Superior temporal gyrus (tissue), 1 donor: Measurements from ENCODE around the gene C4orf36.

ENCODE experiments used
- DNase-seq: peaks from one replicate; pipeline ENCODE4 v3.0.0-alpha.2; 2016; ENCODE audit errors: extremely low spot score

C4orf36 gene, protein sequence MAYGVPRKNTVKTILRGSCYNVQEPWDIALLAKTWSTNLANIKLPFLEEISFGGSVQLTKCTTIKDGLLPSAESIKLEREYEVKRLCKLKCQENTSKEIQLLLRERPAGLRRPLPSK

DNA sequence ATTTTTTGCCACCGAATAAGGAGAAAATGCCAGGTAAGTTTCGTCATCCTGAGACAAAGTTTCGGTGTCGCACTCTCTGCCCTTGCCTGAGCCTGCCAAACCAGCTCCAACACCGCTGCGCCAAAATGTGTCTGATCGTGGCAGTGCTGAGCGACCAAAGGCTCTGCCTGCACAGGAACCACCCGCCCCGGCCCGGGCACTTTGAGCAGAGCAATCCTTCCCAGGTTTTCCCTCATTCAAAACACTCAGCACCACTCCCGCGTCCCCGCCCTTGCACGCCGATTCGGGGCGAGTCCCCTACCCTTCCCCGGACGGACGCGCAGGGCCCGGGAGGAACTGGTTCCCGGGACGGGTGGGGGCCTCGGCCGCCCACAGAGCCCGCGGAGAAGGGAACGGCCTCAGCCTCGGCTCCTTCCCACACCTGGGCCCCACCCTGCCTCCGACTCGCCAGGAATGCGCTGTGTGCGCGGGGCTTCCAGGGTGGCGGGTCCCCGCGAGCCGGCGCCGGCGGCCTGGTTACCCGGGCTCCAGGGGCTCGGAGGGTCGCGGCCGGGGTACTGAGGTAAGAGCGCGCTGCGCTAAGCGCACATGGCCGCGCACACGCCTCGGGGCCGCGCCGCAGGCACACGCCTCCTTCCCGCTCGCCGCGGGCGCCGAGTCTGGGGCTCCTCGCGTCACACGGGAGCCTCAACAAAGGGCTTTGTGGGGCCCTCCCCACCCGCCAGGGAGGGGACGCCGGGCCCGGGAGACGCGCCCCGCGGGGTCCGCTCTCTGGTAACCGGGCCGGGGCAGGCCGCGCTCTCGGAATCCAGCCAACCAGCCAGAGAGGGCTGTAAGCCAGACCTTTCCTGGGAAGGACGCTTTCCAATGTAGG is at the start of gene C4orf36:
TSS of gene C4orf36 (minus strand) at position 661 of the 874 bp plus-strand sequence. CDS start 902 bp downstream, outside the sequence.
- peak; percentile 60 for DNase-seq

DNA sequence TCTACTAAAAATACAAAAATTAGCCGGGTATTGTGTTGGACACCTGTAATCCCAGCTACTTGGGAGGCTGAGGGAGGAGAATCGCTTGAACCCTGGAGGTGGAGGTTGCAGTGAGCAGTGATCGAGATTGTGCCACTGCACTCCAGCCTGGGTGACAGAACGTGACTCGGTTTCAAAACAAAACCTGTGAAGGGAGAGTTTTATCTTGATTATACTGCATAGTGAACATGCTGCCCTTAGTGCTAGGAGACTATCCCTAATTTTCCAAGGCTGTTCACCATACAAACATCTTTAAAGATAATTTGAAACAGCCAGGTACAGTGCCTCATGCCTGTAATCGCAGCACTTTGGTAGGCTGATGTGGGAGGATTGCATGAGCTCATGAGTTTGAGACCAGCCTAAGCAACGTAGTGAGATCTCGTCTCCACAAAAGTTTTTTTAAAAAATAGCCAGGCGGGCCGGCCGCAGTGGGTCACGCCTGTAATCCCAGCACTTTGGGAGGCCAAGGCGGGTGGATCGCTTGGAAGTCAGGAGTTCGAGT is 48.8 kb upstream of the C4orf36 start:
- no peak for DNase-seq

DNA sequence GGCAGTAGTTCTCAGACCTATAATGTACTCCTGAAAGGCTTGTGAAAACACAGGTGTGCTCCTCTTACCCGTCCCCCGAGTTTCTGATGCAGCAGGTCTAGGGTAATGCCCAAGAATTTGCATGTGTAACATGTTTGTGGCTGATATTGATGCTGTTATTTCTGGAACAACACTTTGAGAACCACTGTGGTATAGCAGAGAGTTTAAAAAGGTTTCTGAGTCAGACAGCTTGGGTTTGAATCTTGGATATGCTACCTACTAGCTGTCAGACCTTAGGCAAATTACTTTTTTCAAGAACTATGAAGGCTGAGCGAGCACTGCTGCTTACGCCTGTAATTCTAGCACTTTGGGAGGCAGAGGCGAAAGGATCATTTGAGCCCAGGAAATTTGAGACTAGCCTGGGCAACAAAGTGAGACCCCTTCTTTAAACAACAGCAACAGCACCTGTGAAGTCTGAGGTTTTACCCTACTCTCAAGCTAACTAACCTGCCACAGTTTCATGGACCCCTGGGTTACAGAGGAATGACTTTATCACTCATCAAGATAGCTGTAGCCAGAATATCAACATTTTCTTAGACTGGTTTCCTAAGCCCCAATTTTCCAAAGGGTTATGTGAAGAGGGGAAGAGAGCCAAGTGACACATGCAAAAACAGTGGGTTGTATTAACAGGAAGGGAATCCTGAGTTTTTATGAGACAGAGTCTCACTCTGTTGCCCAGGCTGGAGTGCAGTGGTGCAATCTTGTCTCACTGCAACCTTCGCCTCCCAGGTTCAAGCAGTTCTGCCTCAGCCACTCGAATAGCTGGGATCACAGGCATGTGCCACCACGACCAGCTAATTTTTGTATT is 47.7 kb upstream of the C4orf36 start:
- DNase-seq = no peak

DNA sequence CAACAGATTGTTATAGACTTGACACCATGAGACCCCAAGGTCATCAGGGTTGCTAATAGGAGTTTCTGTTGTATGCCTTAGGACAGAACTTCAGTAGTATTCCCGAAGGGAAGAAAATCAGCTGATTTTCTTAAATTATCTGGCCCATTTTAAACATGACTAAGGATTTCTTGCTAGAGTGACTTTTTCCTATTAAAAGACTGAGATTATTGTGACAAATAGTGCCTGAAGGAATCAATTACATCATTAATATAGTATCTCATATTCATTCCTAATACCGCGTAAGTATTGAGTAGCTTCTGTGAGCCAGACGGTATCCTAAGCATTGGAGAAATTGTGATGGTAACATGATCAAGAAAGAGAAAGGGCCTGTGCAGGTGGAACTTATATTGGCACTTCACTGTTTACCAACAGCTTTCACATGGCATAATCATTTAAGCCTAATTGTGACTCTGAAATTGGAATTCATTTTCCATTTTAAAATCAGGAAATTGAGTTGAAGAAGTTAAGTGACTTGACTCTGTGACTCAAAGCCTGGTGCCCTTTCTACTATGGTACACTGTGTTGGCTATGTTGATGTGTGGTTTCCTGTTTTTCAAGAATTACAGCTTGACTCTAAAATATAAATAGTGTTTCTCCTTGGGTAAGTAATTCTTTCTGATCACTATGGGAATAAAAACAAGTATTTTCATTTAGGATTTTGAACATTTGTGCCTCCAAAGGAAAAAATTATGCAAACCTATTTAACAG is 46.7 kb upstream of the C4orf36 start:
- no peak for DNase-seq

DNA sequence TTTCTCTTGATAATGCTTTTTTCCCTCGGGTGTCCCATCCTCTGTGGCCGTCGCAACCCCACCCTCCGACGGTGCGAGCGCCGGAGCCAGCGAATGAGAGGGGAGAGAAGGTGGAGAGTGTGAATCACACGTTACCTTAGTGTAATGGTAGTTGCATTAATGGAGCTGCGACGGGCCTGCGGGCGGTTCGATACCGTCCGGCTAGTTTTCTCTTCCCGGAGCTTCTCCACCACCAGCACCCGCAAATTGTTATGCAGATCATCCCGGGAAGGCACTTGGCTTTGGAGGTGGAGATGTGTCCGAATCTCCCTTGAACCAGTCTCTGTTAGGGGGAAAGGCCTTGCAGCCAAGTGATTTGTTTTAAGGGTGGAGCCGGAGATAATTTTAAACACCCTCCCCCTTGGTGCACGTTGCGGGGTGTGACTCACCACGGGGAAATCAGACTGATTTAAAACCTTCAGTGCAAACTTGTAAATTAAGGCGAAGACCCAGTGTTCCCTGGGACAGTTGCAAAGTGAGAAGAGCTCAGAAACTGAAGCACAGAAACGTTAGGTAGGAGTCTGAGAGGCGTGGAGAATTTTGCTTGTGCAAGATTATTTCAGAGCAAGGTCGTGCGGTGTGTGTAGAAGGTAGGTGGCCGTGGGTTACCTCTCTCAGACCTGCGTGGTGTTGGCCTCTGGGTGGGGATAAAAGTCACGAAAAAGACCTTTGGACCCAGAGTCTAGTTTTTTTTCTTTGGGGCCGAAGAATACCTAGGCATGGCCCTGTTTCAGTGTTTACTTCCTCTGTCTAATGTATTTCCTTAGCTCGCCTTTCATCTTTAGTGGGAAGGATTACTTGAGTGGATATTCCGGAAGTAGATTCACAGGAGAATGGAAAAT is 43.9 kb upstream of the C4orf36 start:
- DNase-seq = no peak

DNA sequence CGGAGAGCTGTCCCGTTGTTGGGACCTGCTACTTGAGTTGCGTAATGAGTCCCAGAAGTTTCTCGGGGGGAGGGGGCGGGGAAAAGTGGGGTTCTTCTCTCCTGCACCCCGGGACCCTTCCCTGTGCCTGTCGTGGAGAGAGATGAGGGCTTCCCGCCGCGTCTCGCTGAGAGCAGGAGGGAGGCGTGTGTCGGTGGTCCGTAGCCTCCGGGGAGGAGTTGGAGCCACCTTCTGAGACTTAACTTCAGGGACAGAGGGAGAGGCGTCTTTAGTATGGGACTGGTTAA is 43.3 kb upstream of the C4orf36 start:
- DNase-seq = no peak

DNA sequence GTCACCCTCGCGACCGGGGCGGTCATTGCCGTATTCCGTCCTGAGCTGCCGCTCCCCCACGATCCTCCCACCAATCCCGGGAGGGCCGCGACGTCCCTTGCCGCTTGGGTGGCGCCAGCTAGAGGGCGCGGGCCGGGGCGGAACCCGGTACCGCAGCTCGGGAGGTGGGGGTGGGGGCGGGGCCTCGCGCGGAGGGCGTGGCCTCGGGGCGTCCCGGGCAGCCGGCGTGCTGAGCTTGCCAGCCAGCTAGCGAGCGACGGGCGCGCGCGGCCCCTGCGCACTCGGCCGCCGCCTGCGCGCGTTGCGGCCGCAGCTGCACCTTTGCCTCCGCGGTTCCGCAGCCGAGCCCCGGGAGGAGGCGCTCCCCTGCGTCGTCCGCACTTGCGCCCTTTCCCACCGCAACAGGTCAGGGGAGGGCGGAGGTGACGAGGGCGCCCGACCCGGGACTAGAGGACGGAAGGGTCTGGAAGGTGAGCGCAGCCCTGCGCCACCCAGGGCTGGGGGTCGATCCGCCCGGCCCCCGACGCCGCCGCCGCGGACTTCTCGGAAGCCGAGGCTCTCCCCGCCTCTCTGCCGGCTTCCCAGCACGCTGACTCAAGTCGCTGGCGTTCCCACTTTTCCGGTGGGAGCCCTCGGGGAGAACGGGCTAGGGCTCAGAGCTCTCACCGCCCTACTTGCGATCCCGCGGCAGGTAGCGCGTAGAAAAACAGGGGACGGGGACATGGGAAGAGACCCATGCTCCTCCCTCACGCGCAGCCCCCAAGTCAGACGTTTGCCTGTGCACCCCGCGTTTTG is 42.7 kb upstream of the C4orf36 start, which contains the start of gene AFF1:
TSS of gene AFF1 (plus strand) at position 241 of the 795 bp plus-strand sequence. CDS start 13,523 bp downstream, outside the sequence.
- DNase-seq = peak; percentile 85

DNA sequence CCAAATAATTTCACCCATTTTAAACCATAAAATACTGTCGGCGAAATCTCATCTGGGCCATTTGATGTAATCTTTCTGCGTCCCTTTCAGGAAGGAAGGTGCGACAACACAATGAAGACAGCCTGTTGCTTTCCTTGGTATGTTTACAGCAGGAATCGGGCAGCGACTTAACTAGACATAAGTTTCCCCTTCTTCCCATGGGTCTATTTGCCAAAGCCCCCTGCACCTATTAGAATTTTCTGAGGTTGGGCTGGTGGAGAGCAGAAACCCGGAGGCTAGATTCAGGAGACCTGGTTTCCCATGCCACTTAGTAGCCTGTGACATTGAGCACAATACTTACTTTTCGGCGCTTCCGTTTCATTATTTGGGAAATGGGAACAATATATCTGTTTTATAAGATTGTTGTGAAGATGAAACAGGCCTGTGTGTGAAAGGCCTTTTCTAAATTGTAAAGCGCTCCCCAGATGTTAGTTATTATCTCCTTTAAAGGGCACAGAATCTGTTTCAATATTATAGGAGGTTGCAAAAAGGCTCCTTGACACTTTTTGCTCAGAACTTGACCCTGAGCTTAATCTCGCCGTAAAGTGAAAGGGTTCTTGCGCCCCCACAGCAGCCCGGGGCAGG is 42.0 kb upstream of the C4orf36 start:
- peak; percentile 71 for DNase-seq

DNA sequence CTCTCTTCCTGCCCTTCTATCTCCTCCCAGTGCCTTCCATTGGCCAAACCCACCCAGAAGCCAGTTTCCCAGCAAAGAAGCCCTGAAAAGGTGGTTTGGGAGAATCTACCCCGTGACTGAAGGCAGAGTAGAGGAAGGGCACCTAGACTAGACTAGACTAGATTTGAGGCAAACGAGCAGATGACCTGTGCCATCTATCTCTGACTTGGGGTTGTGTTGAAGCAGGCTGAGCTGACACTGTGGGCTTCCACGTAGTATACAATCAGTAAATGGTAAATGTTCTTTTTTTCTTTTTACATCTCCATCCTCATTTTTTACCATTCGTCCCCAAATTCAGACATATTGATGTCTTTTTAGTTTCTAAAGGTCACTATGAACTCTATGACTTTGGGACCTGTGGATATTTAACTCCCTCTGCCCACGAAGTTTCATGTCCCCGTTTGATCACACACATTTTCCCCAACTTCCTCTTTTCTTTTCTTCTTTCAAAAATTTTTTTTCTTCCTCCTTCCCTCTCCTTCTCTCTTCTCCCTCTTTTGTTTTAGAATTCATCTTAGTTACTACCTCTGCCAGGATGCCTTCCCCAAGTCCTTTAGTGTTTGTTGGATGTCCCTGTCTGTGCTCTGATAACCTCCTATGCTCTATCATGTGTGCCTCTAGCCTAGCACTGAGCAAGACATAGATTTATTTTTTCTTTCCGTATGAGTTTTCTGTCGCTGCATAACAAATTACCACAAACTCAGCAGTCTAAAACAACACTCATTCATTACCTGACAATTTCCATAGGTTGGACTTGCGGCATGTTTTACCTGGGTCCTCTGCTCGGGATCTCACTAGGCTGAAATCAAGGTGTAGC is 36.4 kb upstream of the C4orf36 start:
- no peak for DNase-seq

DNA sequence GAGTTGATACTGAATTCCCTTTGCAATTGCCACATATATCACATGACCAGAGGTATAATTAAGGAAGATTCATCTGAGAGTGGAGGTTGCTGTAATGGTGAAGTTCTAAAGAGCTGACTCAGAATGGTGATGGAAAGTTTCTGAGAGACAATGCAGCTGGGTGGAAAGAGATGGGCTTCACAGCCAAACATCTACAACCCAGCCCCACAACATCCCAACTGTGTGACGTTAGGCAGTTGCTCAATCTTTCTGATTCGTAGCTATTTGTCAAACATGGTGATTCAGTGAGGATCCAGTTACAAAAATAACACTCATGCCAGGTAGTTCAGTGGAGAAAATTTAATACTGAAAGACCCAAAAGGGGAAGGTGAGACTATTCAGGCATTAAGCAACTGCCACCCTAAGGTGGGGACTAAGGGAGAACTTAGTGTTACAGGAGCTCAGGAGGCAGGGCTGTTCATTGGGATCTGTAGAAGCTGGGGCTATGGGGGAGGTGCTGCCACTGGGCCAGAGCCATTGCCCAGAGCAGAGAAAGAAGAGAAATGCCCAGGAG is 35.7 kb upstream of the C4orf36 start:
- DNase-seq = no peak

DNA sequence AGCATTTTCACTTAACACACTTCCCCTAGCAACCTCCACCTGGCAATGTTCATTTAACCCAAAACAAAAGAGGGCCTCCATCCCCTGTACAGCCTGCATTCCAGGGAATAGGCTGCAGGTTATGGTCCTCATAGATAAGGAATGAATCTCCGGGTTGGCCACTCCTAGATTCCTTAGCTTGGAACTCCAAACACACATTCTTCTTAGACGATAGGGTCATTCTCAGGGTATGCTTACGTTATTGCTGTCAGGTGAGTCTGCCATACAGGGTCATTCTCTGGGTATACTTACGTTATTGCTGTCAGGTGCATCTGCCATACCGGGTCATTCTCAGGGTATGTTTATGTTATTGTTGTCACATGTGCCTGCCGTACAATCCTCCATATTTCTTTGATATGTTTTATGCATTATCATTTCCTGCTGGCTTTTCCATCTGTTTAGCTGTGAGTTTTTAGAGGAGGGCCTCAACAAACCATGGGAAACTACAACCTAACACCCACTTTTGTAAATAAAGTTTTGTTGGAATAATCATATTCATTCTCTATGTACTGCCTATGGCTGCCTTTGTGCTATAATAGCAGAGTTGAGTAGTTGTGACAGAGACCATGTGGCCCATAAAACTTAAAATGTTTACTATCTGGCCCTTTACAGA is 34.3 kb upstream of the C4orf36 start:
- no peak for DNase-seq

DNA sequence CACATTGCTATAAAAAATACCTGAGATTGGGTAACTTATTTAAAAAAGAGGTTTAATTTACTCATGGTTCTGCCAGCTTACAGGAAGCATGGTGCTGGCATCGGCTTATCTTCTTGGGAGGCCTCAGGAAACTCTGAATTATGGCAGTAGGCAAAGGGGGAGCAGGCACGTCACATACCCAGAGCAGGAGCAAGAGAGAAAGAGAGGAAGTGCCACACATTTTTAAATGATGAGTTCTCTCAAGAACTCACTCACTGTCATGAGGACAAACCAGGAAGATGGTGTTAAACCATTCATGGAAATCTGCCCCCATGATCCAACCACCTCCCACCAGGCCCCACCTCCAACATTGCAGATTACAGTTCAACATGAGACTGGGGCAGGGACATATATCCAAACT is 32.6 kb upstream of the C4orf36 start:
- DNase-seq = no peak

DNA sequence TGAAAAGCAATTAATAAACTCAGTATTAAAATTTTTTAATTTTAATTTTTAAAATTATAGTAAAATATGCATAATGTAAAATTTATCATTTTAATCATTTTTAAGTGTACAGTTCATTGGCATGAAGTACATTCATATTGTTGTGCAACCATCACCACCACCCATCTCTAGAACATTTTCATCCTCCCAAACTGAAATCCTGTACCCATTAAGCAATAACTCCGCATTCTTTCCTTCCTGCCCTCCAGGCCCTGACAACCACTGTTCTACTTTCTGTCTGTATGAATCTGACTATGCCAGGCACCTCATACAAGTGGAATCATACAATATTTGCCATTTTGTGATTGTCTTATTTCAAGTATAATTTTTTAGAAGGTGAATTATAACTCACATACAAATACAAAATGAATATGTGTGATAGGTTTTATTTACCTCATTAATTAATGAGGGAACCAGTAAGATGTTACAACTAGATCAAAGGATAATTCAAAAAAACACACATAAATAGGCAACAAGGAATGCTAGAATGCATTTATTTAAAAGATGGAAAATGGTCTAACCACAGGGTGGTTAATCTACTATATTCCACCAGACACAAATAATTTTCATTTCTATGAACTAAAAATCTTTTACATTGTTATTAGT is 29.5 kb upstream of the C4orf36 start:
- no peak for DNase-seq

DNA sequence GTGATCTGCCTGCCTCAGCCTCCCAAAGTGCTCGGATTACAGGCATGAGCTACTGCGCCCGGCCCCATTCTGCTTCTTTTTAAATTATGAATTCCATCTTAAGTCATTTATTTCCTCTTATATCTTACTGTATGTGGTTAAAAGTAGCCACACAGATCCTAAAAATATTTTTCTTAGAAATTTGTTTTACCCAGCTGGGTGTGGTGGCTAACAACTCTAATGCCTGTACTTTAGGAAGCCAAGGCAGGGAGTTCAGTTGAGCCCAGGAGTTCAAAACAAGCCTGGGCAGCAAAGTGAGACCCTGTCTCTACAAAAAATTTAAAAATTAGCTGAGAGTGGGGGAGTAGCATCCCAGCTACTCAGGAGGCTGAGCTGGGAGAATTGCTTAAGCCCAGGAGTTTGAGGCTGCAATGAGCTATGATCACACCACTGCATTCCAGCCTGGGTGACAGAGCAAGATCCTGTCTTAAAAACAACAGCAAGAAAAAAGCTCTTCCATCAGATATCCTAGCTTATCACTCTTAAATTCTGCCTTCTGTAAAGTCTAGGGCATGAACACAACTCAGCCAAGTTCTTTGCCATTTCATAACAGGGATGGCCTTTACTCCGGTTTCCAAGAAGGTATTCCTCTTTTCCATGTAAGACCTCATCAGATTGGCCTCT is 27.5 kb upstream of the C4orf36 start:
- no peak for DNase-seq

DNA sequence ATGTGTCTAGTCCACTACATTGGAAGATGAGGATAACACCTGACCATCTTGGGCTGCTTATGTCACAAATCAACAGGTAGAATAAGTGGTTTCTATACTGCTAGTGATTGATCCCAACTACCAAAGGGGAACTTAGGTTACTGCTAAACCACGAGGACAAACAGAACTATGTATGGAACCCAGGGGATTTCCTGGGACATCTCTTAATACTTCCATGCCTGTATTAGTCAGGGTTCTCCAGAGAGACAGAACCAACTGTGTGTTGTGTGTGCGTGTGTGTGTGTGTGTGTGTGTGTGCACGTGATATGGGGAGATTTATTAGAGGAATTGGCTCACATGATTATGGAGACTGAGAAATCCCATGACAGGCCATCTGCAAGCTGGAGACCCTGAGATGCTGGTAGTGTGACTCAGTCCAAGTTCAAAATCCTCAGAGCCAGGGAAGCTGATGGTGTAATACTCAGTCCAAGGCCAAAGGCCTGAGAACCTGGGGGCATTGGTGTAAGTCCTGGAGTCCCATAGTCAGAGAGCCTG is 26.4 kb upstream of the C4orf36 start:
- no peak for DNase-seq
